ENCODE results near the gene R3HDM4.

- no peak for TF ChIP-seq CTCF (IDR thresholded peaks at IDR 0.05 in 2 of 3, conservative IDR thresholded peaks at IDR 0.05 in 1 of 3; ENCODE audit: control insufficient read depth in 2 of 3, extremely low read depth in 1 of 3, insufficient read depth in 1 of 3, low read depth in 3 of 3, low read length in 3 of 3)
- TF ChIP-seq NFXL1 (IDR thresholded peaks at IDR 0.05; ENCODE audit: borderline replicate concordance): no peak
- TF ChIP-seq KDM1A (IDR thresholded peaks at IDR 0.05; ENCODE audit: borderline replicate concordance): no peak
- TF ChIP-seq SP1 (IDR thresholded peaks at IDR 0.05; ENCODE audit: low read depth, low read length): no peak
- no peak for TF ChIP-seq EZH2 (IDR thresholded peaks at IDR 0.05; ENCODE audit: borderline replicate concordance, control insufficient read depth, low read depth, low read length)
- TF ChIP-seq POLR2A (IDR thresholded peaks at IDR 0.05; ENCODE audit: low read depth, low read length): no peak
- TF ChIP-seq BACH1 (IDR thresholded peaks at IDR 0.05; ENCODE audit: borderline replicate concordance): no peak
- no peak for TF ChIP-seq BRCA1 (IDR thresholded peaks at IDR 0.05; ENCODE audit: low read depth, low read length)
- no peak for TF ChIP-seq SMC3 (IDR thresholded peaks at IDR 0.05; ENCODE audit: borderline replicate concordance, low read length)
- TF ChIP-seq SREBF1 (IDR thresholded peaks at IDR 0.05; ENCODE audit: low read length): no peak
- TF ChIP-seq PML (IDR thresholded peaks at IDR 0.05; ENCODE audit: low read length): no peak
- no peak for TF ChIP-seq YY1 (IDR thresholded peaks at IDR 0.05; ENCODE audit: low read depth, low read length)
- TF ChIP-seq BCL3 (IDR thresholded peaks at IDR 0.05; ENCODE audit: borderline replicate concordance, insufficient read depth, low read depth, low read length, poor library complexity, severe bottlenecking): no peak
- no peak for TF ChIP-seq TAF1 (IDR thresholded peaks at IDR 0.05; ENCODE audit: borderline replicate concordance, low read depth, low read length)
These were observed 29.3 kb downstream of the R3HDM4 start for GRCh38 chr19:883661-884211.

Measured in GM12878 (cell line).